ENCODE measurements around the gene MYCN. TPM values are rescaled to one million over a fixed set of nuclear protein-coding genes. Genes with fewer than 3 reads are reported as not detected.
"Not testable (repeated sequence)": the region's sequence is repeated elsewhere in the genome, so short reads cannot be mapped to it uniquely, and the experiment has no call there.

Gene MYCN
- total RNA-seq, 1 donor from 2014 or later: 0.68 TPM

GRCh38 chr2:15956230-15956629 lies 15.9 kb downstream of the MYCN start:
- no peak for TF ChIP-seq CTCF (IDR thresholded peaks at IDR 0.05)
- H3K27me3 ChIP-seq (ENCODE audit: low read depth): no peaks in the 10 kb centered on the region
- intact Hi-C loops (cut with DNase I): no loop called here
- DNase-seq (no peak), ATAC-seq (no peak)
- H3K27ac ChIP-seq: no peak overlapping the region
- H3K4me3 ChIP-seq: no peak overlapping the region
- no peaks in the 10 kb centered on the region for H3K9me3 ChIP-seq
- H3K36me3 ChIP-seq: no peaks in the 10 kb centered on the region
- no peaks in the 10 kb centered on the region for H3K4me1 ChIP-seq

GRCh38 chr2:15956751-15957736 lies 16.7 kb downstream of the MYCN start:
- ATAC-seq (no peak), DNase-seq (no peak)
- Histone ChIP-seq H3K27me3 (ENCODE audit: low read depth) (no peaks in the 10 kb centered on the region), H3K27ac (no peak overlapping the region), H3K9me3 (no peaks in the 10 kb centered on the region), H3K4me1 (no peaks in the 10 kb centered on the region), H3K36me3 (no peaks in the 10 kb centered on the region), H3K4me3 (no peak overlapping the region)
- no peak for TF ChIP-seq CTCF (IDR thresholded peaks at IDR 0.05)
- intact Hi-C loops (cut with DNase I): no loop called here

GRCh38 chr2:15957881-15958713 lies 17.7 kb downstream of the MYCN start:
- no peak for TF ChIP-seq CTCF (IDR thresholded peaks at IDR 0.05)
- Histone ChIP-seq H3K36me3 (no peaks in the 10 kb centered on the region), H3K4me1 (no peaks in the 10 kb centered on the region), H3K27ac (no peak overlapping the region), H3K9me3 (no peaks in the 10 kb centered on the region), H3K27me3 (ENCODE audit: low read depth) (no peaks in the 10 kb centered on the region), H3K4me3 (no peak overlapping the region)
- no peak for DNase-seq
- intact Hi-C loops (cut with DNase I): no loop called here
- ATAC-seq: no peak

DNA sequence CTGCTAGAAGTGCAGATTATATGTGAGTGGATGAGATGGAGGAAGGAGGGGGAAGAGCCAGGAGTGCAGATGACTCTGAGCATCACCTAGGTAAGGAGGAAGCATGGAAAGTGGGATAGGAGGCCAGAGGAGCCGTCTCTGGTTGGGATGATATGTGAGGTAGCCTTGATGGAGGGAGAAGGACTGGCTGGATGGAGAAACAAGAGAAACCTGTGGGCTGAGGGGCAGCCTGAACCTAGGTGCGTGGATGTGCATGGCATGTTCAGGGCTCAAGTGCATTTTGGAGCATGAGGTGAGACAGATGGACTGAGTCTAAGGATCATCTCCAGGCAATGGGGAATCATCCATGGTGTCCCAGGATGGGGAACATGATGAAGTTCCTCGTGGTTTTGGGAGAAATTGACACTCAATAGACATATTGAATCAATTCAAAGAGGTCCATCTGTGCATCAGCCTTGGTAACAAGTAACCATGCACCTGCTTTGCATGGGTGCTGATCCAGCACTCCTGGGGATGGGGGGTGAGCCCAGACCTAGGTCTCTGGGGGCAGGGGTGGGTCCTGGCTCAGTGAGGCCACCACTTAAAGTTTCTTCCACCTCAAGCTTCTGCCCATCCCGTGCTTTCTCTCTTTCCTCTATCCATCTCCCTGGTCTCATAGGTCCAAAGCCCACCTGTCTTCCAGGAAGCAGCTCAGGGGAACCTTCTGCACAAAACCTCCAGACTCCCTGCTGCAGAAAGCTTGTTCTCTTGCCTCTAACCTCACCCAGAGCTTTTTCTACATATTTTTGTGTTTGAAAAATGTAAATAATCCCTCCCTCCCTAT lies 19.2 kb downstream of the MYCN start:
- Histone ChIP-seq H3K27ac (no peak overlapping the region), H3K4me1 (no peaks in the 10 kb centered on the region), H3K36me3 (no peaks in the 10 kb centered on the region), H3K27me3 (ENCODE audit: low read depth) (no peaks in the 10 kb centered on the region), H3K4me3 (no peak overlapping the region), H3K9me3 (no peaks in the 10 kb centered on the region)
- no peak for TF ChIP-seq CTCF (IDR thresholded peaks at IDR 0.05)
- DNase-seq (no peak), ATAC-seq (no peak)
- intact Hi-C loops (cut with DNase I): no loop called here

GRCh38 chr2:15960154-15960520 lies 19.8 kb downstream of the MYCN start:
- ATAC-seq; H3K36me3 ChIP-seq; H3K27me3 ChIP-seq (ENCODE audit: low read depth); H3K9me3 ChIP-seq; DNase-seq; H3K4me3 ChIP-seq; H3K27ac ChIP-seq; H3K4me1 ChIP-seq; intact Hi-C loops (cut with DNase I): not testable (repeated sequence)

DNA sequence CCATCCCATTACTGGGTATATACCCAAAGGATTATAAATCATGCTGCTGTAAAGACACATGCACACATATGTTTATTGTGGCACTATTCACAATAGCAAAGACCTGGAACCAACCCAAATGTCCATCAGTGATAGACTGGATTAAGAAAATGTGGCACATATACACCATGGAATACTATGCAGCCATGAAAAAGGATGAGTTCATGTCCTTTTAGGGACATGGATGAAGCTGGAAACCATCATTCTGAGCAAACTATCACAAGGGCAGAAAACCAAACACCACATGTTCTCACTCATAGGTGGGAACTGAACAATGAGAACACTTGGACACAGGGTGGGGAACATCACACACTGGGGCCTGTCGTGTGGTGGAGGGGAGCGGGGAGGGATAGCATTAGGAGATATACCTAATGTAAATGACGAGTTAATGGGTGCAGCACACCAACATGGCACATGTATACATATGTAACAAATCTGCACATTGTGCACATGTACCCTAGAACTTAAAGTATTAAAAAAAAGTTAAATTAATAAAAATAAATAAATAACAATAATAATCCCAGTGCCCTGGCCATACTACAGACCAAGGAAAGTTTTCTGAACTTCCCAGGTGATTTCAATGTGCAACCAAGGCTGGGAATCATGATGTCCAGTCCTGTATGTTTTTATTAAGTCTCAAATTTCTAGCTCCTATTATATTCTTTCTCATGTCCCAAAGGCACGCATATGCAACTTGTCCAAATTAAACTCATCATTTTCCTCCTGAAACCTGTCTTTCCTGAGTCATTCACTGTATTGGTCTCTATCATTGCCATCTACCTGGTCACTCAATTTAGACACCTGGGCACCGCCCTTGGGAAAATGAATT lies 23.0 kb downstream of the MYCN start:
- ATAC-seq; H3K9me3 ChIP-seq; DNase-seq; H3K36me3 ChIP-seq; H3K27ac ChIP-seq; H3K4me3 ChIP-seq; intact Hi-C loops (cut with DNase I); H3K4me1 ChIP-seq; H3K27me3 ChIP-seq (ENCODE audit: low read depth): not testable (repeated sequence)
